ENCODE measurements around the gene PRKCSH. TPM values are rescaled to one million over a fixed set of nuclear protein-coding genes. Genes with fewer than 3 reads are reported as not detected.
"Not testable (repeated sequence)": the region's sequence is repeated elsewhere in the genome, so short reads cannot be mapped to it uniquely, and the experiment has no call there.

PRKCSH gene
- total RNA-seq, 1 donor from 2014 or later: 276 TPM

GRCh38 chr19:11460207-11460606 is 24.8 kb downstream of the PRKCSH start:
- H3K4me3 Mint-ChIP-seq (ENCODE audit: unreplicated experiment): no peak overlapping the region
- no peak for DNase-seq
- peaks cover 29% of the 10 kb centered on the region for H3K9me3 Mint-ChIP-seq (ENCODE audit: unreplicated experiment)
- H3K27me3 Mint-ChIP-seq (ENCODE audit: unreplicated experiment): peaks cover 17% of the 10 kb centered on the region
- peak overlapping the region; percentile 60 for H3K27ac Mint-ChIP-seq (ENCODE audit: unreplicated experiment)
- peaks cover 18% of the 10 kb centered on the region for H3K4me1 Mint-ChIP-seq (ENCODE audit: low read depth, unreplicated experiment)
- TF ChIP-seq CTCF (IDR thresholded peaks at IDR 0.05; ENCODE audit: partially characterized antibody, unreplicated experiment): peak; percentile 38
- H3K36me3 Mint-ChIP-seq (ENCODE audit: unreplicated experiment): no peaks in the 10 kb centered on the region

- H3K4me1 Mint-ChIP-seq (ENCODE audit: low read depth, unreplicated experiment): peaks cover 23% of the 10 kb centered on the region
- H3K36me3 Mint-ChIP-seq (ENCODE audit: unreplicated experiment): no peaks in the 10 kb centered on the region
- peaks cover 16% of the 10 kb centered on the region for H3K27me3 Mint-ChIP-seq (ENCODE audit: unreplicated experiment)
- TF ChIP-seq CTCF (IDR thresholded peaks at IDR 0.05; ENCODE audit: partially characterized antibody, unreplicated experiment): no peak
- H3K4me3 Mint-ChIP-seq (ENCODE audit: unreplicated experiment): no peak overlapping the region
- peak overlapping the region; percentile 66 for H3K27ac Mint-ChIP-seq (ENCODE audit: unreplicated experiment)
- DNase-seq: no peak
- peaks cover 28% of the 10 kb centered on the region for H3K9me3 Mint-ChIP-seq (ENCODE audit: unreplicated experiment)
Observed at GRCh38 chr19:11461453-11461852, 26.0 kb downstream of the PRKCSH start.

DNA sequence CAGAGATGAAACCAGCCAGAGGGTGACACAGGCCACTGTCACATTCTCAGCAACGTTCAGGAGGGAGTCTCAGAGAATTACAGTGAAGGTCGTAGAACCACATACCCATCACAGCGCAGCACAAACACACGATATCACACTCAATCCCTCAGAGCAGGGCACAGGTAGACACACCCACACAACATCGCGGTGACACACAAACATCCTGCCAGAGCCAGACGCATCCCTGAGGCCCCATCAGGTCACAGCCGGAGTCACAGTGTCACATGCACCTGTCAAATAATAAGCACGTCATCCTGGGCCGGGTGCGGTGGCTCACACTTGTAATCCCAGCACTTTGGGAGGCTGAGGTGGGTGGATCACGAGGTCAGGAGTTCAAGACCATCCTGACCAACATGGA is 28.0 kb downstream of the PRKCSH start:
- Mint-ChIP-seq H3K4me3 (ENCODE audit: unreplicated experiment) (peak overlapping the region; percentile 14), H3K27ac (ENCODE audit: unreplicated experiment) (peak overlapping the region; percentile 82), H3K4me1 (ENCODE audit: low read depth, unreplicated experiment) (peaks cover 26% of the 10 kb centered on the region), H3K36me3 (ENCODE audit: unreplicated experiment) (no peaks in the 10 kb centered on the region), H3K9me3 (ENCODE audit: unreplicated experiment) (peaks cover 24% of the 10 kb centered on the region), H3K27me3 (ENCODE audit: unreplicated experiment) (peaks cover 15% of the 10 kb centered on the region)
- no peak for TF ChIP-seq CTCF (IDR thresholded peaks at IDR 0.05; ENCODE audit: partially characterized antibody, unreplicated experiment)
- no peak for DNase-seq

DNA sequence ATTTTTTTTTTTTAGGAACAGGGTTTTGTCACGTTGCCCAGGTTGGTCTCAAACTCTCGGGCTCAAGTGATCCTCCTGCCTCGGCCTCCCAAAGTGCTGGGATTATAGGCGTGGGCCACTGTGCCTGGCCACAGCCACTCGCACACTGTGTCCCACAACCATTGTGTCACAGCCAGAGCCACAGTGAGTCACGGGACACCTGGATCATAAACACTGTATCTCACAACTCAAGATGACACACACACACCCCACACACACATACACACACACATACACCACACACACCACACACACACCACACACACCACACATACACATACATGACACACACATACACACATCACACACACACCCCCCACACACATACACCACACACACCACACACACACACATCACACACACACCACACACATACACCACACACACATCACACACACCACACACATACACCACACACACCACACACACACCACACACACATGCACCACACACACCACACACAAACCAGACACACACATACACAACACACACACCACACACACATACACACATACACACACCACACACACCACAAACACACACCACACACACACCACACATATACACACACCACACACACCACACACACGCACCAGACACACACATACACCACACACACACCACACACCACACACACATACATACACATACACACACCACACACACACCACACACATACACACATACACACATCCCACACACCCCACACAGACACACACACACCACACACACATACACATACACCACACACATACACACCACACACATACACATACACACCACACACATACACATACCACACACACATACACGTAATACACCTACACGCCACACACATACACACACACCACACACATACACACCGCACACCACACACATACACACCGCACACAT is 29.2 kb downstream of the PRKCSH start:
- Mint-ChIP-seq H3K9me3 (ENCODE audit: unreplicated experiment) (peaks cover 22% of the 10 kb centered on the region), H3K4me1 (ENCODE audit: low read depth, unreplicated experiment) (peaks cover 27% of the 10 kb centered on the region), H3K36me3 (ENCODE audit: unreplicated experiment) (no peaks in the 10 kb centered on the region), H3K4me3 (ENCODE audit: unreplicated experiment) (no peak overlapping the region), H3K27me3 (ENCODE audit: unreplicated experiment) (peaks cover 12% of the 10 kb centered on the region), H3K27ac (ENCODE audit: unreplicated experiment) (no peak overlapping the region)
- no peak for TF ChIP-seq CTCF (IDR thresholded peaks at IDR 0.05; ENCODE audit: partially characterized antibody, unreplicated experiment)
- no peak for DNase-seq

GRCh38 chr19:11465600-11465999 is 30.2 kb downstream of the PRKCSH start:
- peak; percentile 83 for DNase-seq
- Mint-ChIP-seq H3K4me1 (ENCODE audit: low read depth, unreplicated experiment) (peaks cover 28% of the 10 kb centered on the region), H3K27ac (ENCODE audit: unreplicated experiment) (peak overlapping the region; percentile 92), H3K9me3 (ENCODE audit: unreplicated experiment) (peaks cover 15% of the 10 kb centered on the region), H3K36me3 (ENCODE audit: unreplicated experiment) (no peaks in the 10 kb centered on the region), H3K4me3 (ENCODE audit: unreplicated experiment) (peak overlapping the region; percentile 57), H3K27me3 (ENCODE audit: unreplicated experiment) (peaks cover 9% of the 10 kb centered on the region)
- TF ChIP-seq CTCF (IDR thresholded peaks at IDR 0.05; ENCODE audit: partially characterized antibody, unreplicated experiment): no peak

DNA sequence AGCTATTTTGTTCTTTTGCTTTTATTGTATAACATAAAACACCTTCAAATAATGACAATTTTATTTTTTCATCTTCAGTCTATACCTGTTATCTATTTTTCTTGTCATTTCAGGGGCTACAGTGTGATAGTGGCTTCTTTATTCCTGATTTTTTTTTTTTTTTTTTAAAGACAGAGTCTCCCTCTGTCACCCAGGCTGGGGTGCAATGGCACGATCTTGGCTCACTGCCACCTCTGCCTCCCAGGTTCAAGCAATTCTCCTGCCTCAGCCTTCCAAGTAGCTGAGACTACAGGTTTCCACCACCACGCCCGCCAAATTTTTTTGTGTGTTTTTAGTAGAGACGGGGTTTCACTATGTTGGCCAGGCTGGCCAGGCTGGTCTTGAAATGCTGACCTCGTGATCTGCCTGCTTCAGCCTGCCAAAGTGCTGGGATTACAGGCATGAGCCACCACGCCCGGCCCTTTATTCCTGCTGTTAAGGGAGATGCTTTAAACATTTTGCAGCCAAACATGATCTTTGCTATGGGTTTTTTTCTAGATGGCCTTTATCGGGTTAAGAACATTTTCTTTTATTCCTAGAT is 32.9 kb downstream of the PRKCSH start:
- not testable (repeated sequence) for H3K27me3 Mint-ChIP-seq (ENCODE audit: unreplicated experiment); DNase-seq; H3K36me3 Mint-ChIP-seq (ENCODE audit: unreplicated experiment)
- Mint-ChIP-seq H3K9me3 (ENCODE audit: unreplicated experiment) (peaks cover 12% of the 10 kb centered on the region), H3K27ac (ENCODE audit: unreplicated experiment) (peak overlapping the region; percentile 60), H3K4me1 (ENCODE audit: low read depth, unreplicated experiment) (peaks cover 24% of the 10 kb centered on the region), H3K4me3 (ENCODE audit: unreplicated experiment) (peak overlapping the region; percentile 61)

Data from glutamatergic neuron (in vitro differentiated cells).